GM21529 (cell line): ENCODE data around the gene MIPOL1.

Experiments used
- ATAC-seq: cut with Tn5 transposase; IDR thresholded peaks from one replicate; pipeline ENCODE4 v1.9.1; 2021; ENCODE audit not compliant: unreplicated experiment

MIPOL1 gene

GRCh38 chr14:37594971-37595808 is 397.5 kb downstream of the MIPOL1 start, which contains the start of the genes FOXA1 and TTC6:
Gene FOXA1 (minus strand): TSS chr14:37595249. CDS start chr14:37594972, 277 bp downstream.
Gene TTC6 (plus strand): TSS chr14:37595629. CDS start chr14:37622065, 26,436 bp downstream.
- no peak for ATAC-seq

DNA sequence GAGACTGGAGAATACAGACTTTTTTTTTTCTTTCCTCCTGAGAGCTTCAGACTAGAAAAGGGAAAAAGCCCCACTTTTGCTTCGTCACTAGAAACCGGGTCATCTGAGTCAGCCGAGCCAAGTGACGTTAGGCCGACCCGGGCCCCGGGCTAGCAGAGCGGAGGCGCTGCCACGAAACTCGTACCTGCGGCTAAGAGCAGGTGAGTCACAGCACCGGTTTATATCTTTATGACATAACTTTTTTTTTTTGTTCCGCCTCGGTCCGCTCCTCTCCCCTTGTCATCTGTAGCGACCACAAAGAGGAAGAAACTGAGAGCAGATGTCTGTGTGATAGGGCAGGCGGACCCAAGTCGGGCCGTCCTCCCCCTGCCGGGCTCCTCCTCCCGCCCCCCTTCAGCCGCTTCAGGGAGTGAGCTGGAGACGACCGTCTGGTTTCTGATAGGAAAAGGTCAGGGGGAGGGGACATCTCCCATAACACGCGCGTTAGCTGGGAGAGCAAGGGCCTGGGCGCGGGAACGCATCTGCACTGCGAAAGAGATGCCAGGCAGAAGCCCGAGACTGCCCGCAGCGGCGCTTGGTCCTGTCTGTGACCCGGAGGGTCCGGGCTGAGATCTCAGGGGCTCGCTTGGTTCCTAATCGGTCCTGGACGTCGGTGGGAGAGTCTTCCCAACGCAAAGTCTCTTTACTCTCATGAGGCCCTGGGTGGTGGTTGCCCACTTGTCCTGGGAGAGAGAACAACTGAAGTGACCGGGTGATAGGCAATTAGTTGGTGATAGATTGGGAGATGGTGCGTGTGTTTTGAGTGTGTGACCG is 398.3 kb downstream of the MIPOL1 start:
- no peak for ATAC-seq

DNA sequence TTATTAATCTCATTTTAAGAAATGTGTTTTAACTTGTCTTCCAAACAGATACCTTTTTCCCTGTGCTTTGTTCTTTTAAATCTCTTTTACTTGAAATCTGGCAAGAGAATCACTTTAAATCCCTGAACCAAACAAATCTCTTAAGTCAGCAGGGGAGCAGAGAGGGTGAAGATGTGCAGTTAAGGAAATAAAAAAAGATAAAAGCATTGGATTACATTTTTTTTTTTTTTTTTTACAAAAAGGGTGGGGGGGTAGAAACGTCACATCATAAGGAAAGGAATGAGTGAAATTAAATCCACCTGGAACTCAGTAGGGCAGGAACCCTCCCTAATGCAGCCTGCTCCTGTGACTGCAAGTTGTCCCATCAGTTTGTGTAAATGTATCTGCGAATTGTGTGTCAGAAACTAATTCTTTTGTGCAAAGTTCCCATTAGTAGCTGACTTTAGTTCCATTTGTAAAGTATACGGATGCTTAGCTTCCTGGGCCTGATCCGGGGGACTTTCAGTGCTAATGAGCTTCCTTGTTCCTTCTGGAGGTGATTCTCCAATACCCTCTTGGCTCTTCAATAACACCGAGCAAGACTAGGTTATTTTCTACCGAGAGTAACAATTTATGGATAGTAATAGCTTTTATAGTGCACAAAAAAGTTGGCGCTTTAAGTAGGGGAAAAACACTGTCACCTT is 399.2 kb downstream of the MIPOL1 start:
- ATAC-seq = no peak

- ATAC-seq = no peak
Observed at GRCh38 chr14:37597538-37597913, 399.8 kb downstream of the MIPOL1 start.

DNA sequence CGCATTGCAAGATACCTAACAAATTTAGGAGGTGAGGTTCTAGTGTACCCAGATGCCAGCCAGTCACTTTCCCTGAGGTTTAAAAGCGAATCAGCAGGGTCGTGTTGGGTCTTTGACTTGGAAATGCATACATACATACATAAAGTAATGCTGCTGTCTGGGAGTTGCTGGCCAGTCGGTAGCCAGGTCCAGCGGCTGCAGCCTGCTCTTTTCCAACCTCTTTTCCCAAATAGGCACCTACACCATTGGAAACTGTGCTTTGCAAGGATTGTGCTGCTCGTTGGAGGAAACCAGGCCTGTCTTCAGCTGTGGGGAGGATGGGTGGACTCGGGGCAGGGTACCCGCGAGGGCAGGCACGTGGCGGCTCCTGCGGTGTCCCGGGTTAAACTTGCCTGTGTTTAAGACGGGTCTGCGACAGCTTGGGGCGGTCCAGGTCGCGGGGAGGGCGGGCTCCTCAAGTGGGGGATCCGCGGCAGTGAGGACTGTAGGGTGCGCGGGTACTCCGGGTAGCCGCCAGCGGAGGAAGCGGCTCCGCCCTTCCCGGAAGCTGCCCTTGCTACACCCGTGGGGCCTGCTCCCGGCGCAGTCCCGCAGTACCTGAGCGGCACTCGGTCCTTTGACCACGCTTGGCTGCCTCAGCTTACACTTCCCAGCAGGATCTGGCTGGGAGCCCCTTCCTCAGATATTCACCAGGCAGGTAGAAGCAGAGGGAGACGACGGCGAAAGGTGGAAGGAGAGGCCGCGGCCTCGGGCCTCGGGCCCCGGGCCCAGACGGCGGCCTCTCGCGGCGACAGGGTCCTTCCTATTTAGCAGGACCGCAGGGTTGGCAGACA is 400.4 kb downstream of the MIPOL1 start:
- ATAC-seq = no peak

GRCh38 chr14:37598747-37599506 is 401.2 kb downstream of the MIPOL1 start:
- no peak for ATAC-seq

DNA sequence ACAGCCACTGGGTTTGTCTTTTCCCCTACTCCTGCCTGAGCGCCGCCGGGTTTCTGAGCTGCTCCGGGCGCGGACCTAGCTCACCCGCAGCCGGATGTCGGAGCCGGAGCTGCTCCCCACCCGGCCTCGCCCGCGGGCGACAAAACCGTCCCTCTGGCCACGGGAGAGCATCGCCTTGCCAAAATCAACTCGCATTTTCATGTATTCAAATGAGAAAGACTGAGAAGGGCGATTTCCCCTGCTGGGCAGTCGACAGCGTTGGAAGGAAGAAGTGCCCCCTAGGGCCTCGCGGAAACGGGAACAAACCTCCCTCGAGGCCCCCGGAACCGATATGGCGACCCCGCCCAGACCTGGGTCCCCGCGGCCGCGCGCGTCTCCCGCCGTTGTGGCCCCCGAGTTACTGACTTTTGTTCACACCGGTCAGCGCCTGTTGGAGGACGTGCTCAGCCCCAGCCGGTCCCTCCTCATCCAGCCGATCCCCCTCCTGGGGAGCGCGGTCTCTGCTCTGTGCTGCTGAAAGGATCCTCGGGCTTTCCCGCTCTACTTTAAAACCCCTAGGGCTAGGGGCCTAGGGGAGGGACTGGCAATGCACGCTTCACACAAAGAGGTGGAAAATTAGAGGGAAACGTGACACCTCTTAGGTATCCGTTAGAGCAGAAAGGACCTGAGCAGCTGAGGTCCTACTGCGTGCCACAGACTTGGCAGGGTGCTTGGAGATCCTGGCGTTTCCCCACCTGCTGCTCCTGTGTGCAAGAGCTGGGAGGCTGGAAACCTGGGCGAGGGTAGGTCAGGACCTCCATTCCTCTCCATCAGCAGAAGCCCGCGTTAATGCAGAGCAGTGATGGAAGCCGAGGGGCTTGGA is 402.0 kb downstream of the MIPOL1 start:
- no peak for ATAC-seq

DNA sequence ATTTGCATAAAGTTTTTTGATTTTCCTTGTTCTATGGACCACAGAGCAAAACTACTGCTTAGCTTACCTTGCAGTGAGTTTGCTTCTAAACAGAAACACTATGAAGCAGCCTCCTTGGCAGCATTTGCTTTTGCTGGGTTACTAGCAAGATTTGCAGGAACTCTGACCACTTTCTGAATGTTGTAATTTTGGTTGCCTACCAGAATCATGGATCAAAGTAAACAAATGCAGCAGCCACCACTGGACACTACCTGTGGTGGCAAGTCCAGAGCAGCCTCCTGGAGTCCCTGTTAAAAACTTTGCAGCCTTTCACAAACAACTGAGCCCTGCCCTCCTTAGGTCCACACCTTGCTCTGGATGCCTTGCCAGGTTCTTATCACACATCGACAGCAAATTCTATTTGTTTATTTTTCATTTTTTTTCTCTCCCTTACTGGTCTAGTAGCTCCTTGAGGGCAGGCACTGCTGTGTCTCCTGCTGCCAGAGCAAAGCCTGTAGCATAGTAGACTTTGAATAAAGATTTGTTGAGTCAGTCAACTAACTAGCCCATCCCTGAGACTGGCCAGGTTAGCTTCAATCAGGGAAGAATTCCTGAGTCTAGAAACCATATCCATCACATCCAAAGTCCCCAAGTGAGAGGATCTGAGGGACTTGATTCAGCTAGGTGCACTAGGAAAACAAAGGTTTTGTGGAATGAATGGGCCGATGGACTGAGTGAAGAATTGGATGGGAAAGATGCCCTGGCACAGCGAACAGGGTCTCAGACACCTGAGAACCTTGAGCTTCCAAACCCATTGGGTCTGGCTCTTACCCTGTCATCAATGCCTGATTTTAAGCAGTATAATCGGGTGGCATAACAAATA is 403.4 kb downstream of the MIPOL1 start:
- no peak for ATAC-seq

DNA sequence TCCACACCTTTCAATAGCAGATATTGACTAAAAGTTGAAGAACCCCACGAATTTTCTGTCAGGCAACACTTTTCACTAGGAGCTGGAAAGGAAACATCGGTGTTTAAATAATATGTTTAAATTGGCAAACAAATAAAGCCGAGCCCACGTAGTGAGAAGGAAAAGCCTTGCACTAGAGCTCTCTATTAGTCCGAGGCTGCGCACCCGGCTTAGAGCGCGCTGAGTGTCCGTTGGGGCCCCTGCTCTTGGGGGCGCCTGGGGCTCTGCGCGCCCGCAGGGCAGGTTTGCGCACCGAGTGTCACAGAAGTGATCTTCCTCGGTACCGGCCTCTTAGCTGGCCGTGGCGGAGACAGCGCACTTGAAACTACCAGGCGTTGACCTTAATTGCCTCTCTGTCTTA is 404.1 kb downstream of the MIPOL1 start:
- no peak for ATAC-seq
